ENCODE measurements around the gene LGR5. TPM values are rescaled to one million over a fixed set of nuclear protein-coding genes. Genes with fewer than 3 reads are reported as not detected.

The LGR5 gene
- total RNA-seq, 2 donors from 2014 or later = 1.8 to 7.4 TPM

DNA sequence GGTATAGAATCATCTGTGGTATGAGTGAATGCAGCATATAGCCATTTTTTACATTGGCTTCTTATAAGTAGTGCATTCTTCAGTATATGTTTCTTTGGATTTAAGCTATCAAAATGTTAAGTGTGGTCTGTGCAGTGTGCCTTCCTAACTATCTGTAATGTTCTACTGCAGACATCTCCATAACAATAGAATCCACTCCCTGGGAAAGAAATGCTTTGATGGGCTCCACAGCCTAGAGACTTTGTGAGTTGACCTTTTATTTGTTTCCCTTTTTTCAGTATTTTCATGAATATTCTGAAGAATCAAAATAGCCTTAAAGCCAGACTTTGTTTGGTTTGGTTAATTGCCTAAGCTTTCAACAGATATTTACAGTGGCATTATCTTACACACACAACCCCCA is 116.8 kb downstream of the LGR5 start:
- TF ChIP-seq CTCF (IDR thresholded peaks at IDR 0.05) = no peak

GRCh38 chr12:71556875-71557274 is 117.3 kb downstream of the LGR5 start:
- Histone ChIP-seq H3K27ac (no peak overlapping the region), H3K27me3 (replicated peaks; ENCODE audit: insufficient read depth) (no peaks in the 10 kb centered on the region), H3K4me1 (ENCODE audit: control insufficient read depth in 1 of 2, low read depth in 2 of 2) (no peaks in the 10 kb centered on the region), H3K4me3 (no peak overlapping the region), H3K9me3 (no peaks in the 10 kb centered on the region), H3K36me3 (no peaks in the 10 kb centered on the region)
- ATAC-seq (ENCODE audit: insufficient number of reproducible peaks, low FRiP score, low read depth) = no peak
- TF ChIP-seq CTCF (IDR thresholded peaks at IDR 0.05) = no peak
- no peak for DNase-seq (ENCODE audit: low spot score)

More for the DNA sequence above, 116.8 kb downstream of the LGR5 start:
- Histone ChIP-seq H3K4me3 (no peak overlapping the region), H3K4me1 (ENCODE audit: control insufficient read depth in 1 of 2, low read depth in 2 of 2) (no peaks in the 10 kb centered on the region), H3K9me3 (no peaks in the 10 kb centered on the region), H3K36me3 (no peaks in the 10 kb centered on the region), H3K27ac (no peak overlapping the region), H3K27me3 (replicated peaks; ENCODE audit: insufficient read depth) (no peaks in the 10 kb centered on the region)
- DNase-seq (ENCODE audit: low spot score) (no peak), ATAC-seq (ENCODE audit: insufficient number of reproducible peaks, low FRiP score, low read depth) (no peak)

DNA sequence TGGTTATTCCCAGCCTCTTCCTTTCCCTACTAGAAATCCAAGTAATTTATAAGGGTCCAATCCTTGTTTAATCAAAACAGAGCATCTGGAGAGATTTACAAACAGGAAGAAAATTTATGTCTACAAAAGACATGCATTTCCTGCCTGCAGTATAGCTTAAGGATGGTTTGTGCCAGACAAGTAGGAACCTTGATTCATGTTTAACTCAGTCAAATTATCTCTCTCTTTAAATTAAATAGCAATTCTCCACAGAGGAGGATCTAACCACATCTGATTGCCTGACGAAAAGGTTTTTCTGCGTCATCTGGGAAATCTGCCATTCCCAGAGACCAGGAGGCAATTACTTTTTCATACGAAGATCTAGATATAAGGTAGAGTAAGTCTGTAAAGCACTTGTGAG is 118.8 kb downstream of the LGR5 start:
- Histone ChIP-seq H3K9me3 (no peaks in the 10 kb centered on the region), H3K4me1 (ENCODE audit: control insufficient read depth in 1 of 2, low read depth in 2 of 2) (no peaks in the 10 kb centered on the region), H3K27ac (no peak overlapping the region), H3K4me3 (no peak overlapping the region), H3K27me3 (replicated peaks; ENCODE audit: insufficient read depth) (no peaks in the 10 kb centered on the region), H3K36me3 (no peaks in the 10 kb centered on the region)
- DNase-seq (ENCODE audit: low spot score) (no peak), ATAC-seq (ENCODE audit: insufficient number of reproducible peaks, low FRiP score, low read depth) (no peak)
- TF ChIP-seq CTCF (IDR thresholded peaks at IDR 0.05) = no peak

GRCh38 chr12:71562676-71563595 is 123.3 kb downstream of the LGR5 start:
- no peaks in the 10 kb centered on the region for H3K27me3 ChIP-seq (replicated peaks; ENCODE audit: insufficient read depth)
- no peak overlapping the region for H3K4me3 ChIP-seq
- no peak for TF ChIP-seq CTCF (IDR thresholded peaks at IDR 0.05)
- DNase-seq (ENCODE audit: low spot score) (no peak), ATAC-seq (ENCODE audit: insufficient number of reproducible peaks, low FRiP score, low read depth) (no peak)
- no peaks in the 10 kb centered on the region for H3K36me3 ChIP-seq
- H3K27ac ChIP-seq = no peak overlapping the region
- H3K9me3 ChIP-seq = no peaks in the 10 kb centered on the region
- no peaks in the 10 kb centered on the region for H3K4me1 ChIP-seq (ENCODE audit: control insufficient read depth in 1 of 2, low read depth in 2 of 2)

GRCh38 chr12:71565535-71565934 is 125.9 kb downstream of the LGR5 start:
- no peak overlapping the region for H3K27ac ChIP-seq
- no peaks in the 10 kb centered on the region for H3K9me3 ChIP-seq
- H3K4me3 ChIP-seq = no peak overlapping the region
- DNase-seq (ENCODE audit: low spot score) (no peak), ATAC-seq (ENCODE audit: insufficient number of reproducible peaks, low FRiP score, low read depth) (no peak)
- no peaks in the 10 kb centered on the region for H3K36me3 ChIP-seq
- H3K4me1 ChIP-seq (ENCODE audit: control insufficient read depth in 1 of 2, low read depth in 2 of 2) = no peaks in the 10 kb centered on the region
- H3K27me3 ChIP-seq (replicated peaks; ENCODE audit: insufficient read depth) = no peaks in the 10 kb centered on the region
- no peak for TF ChIP-seq CTCF (IDR thresholded peaks at IDR 0.05)

Measured in thoracic aorta (tissue), 2 donors.